Spleen (tissue), 11 donors: ENCODE results near the gene HDAC9. TPM values are rescaled to one million over a fixed set of nuclear protein-coding genes. Genes with fewer than 3 reads are reported as not detected.

Experiments used
- DNase-seq: peaks from one replicate; pipeline ENCODE4 v3.0.0-alpha.2; 2020
- H3K27ac ChIP-seq, 8 donors: fragments of 200-600 bp; sonication (generic) in 7 of 8; 1 replicate in 4 of 8; 2 replicates in 4 of 8; pipeline versions ENCODE4 v1.5.0 to v1.8.0; 2016 to 2021; ENCODE audit warnings: inconsistent platforms in 4 of 8, mild to moderate bottlenecking in 4 of 8, moderate library complexity in 1 of 8
- H3K27me3 ChIP-seq, 7 donors: fragments of 200-600 bp; sonication (generic) in 6 of 7; replicated peaks in 1 of 7; 1 replicate in 4 of 7; 2 replicates in 3 of 7; pipeline versions ENCODE4 v1.5.0 to v1.8.0; 2016 to 2021; ENCODE audit warnings: inconsistent platforms in 3 of 7, mild to moderate bottlenecking in 1 of 7
- H3K36me3 ChIP-seq, 6 donors: fragments of 200-600 bp; sonication (generic) in 5 of 6; 1 replicate in 4 of 6; 2 replicates in 2 of 6; pipeline versions ENCODE4 v1.5.0 to v1.8.0; 2016 to 2021; ENCODE audit warnings: inconsistent platforms in 2 of 6
- H3K4me1 ChIP-seq, 6 donors: fragments of 200-600 bp; sonication (generic) in 5 of 6; 1 replicate in 3 of 6; 2 replicates in 3 of 6; pipeline versions ENCODE4 v1.5.0 to v1.8.0; 2016 to 2021; ENCODE audit warnings: inconsistent platforms in 3 of 6
- H3K4me3 ChIP-seq, 8 donors: fragments of 200-600 bp; sonication (generic) in 7 of 8; 1 replicate in 4 of 8; 2 replicates in 4 of 8; pipeline versions ENCODE4 v1.5.0 to v1.8.0; 2016 to 2021; ENCODE audit warnings: inconsistent platforms in 4 of 8, mild to moderate bottlenecking in 4 of 8, moderate library complexity in 2 of 8
- H3K9me3 ChIP-seq, 8 donors: fragments of 200-600 bp; sonication (generic) in 7 of 8; 1 replicate in 4 of 8; 2 replicates in 4 of 8; pipeline versions ENCODE4 v1.5.0 to v1.8.0; 2016 to 2021; ENCODE audit warnings: inconsistent platforms in 4 of 8
- CTCF ChIP-seq, 11 experiments: fragments of 200-600 bp in 7 of 11; fragments of 450-650 bp in 4 of 11; sonication (generic) in 4 of 11; IDR thresholded peaks in 8 of 11; conservative IDR thresholded peaks in 3 of 11; 1 replicate in 7 of 11; 2 replicates in 4 of 11; pipeline versions ENCODE4 v1.4.0 to v1.8.0; 2016 to 2021; ENCODE audit warnings: antibody characterized with exemption in 11 of 11, inconsistent platforms in 4 of 11, mild to moderate bottlenecking in 1 of 11
- POLR2A ChIP-seq, 3 donors: fragments of 450-650 bp; IDR thresholded peaks; one replicate each; pipeline ENCODE4 v1.5.1; 2017; ENCODE audit warnings: antibody characterized with exemption in 3 of 3, mild to moderate bottlenecking in 1 of 3
- POLR2AphosphoS5 ChIP-seq, 3 donors: sonication (generic); formaldehyde crosslinking; IDR thresholded peaks; one replicate each; pipeline ENCODE4 v1.5.1; 2017; ENCODE audit warnings: antibody characterized with exemption in 3 of 3
- WGBS, 5 donors: extraction: QIAGEN DNeasy Blood & Tissue Kit in 3 of 5; methylation state at CpG; one replicate each; pipeline versions ENCODE4 v1.1.5 to v1.1.7; 2013 to 2018; 5-methylcytosine and 5-hydroxymethylcytosine counted together
- intact Hi-C: fragments of 100-400 bp; cut with DNase I; formaldehyde crosslinking; loops from one replicate; pipeline ENCODE4 v1.15.0; 2023; ENCODE audit warnings: low total_unique reads
- polyA plus RNA-seq, 3 donors: library from polyadenylated mRNA; stranded (reverse); fragments of 200-250 nt; gene quantifications; one replicate each; pipeline ENCODE4 v1.2.1, GENCODE V29; 2013
- total RNA-seq, 7 donors: library from RNA; depleted of rRNA in 3 of 7; stranded (reverse); fragments of >200 nt in 3 of 7; fragmentation: NEBNext Ultra II Directional in 4 of 7; extraction: Animal tissue kit (Norgen Biotek cat#: 25700) in 4 of 7; gene quantifications; one replicate each; pipeline versions ENCODE4 v1.1.0 to v1.2.1, GENCODE V29; 2016 to 2021
- donor health status: healthy with polysubstance abuse.
- donor health status: DM: no; HTN: no; CAD: no; lungs with moderate emphysema.
- donor health status: DM: no; HTN: no; CAD: no.
- donor health status: Bipolar disorder and iron deficiency.
- donor health status: healthy.
- donor health status: DM: no; HTN: no; CAD: no.
- donor health status: DM: yes; HTN: yes; CAD: no.

Gene HDAC9
- total and polyA plus RNA-seq, 10 donors = 15.9 to 100 (median 66.1) TPM

GRCh38 chr7:18820981-18821380, 325.4 kb downstream of the HDAC9 start:
- no peaks in the 10 kb centered on the region for H3K9me3 ChIP-seq
- intact Hi-C loops = no loop called here
- H3K4me3 ChIP-seq = no peak overlapping the region
- DNase-seq = no peak
- H3K27me3 ChIP-seq = no peaks in the 10 kb centered on the region
- WGBS, 5 donors = 86 to 94% (median 88%) methylated on average over 3 of the region's 3 CpGs
- H3K36me3 ChIP-seq = no peaks in the 10 kb centered on the region
- no peak for TF ChIP-seq POLR2AphosphoS5 (IDR thresholded peaks at IDR 0.05)
- no peak for TF ChIP-seq POLR2A (IDR thresholded peaks at IDR 0.05)
- TF ChIP-seq CTCF (IDR thresholded peaks at IDR 0.05 in 8 of 11, conservative IDR thresholded peaks at IDR 0.05 in 3 of 11) = no peak
- H3K4me1 ChIP-seq = no peaks in the 10 kb centered on the region
- no peak overlapping the region for H3K27ac ChIP-seq

GRCh38 chr7:18821554-18821953, 326.0 kb downstream of the HDAC9 start:
- Histone ChIP-seq H3K36me3 (no peaks in the 10 kb centered on the region), H3K27ac (no peak overlapping the region), H3K4me1 (no peaks in the 10 kb centered on the region), H3K27me3 (no peaks in the 10 kb centered on the region), H3K9me3 (no peaks in the 10 kb centered on the region), H3K4me3 (no peak overlapping the region)
- TF ChIP-seq POLR2A (IDR thresholded peaks at IDR 0.05) = no peak
- no peak for TF ChIP-seq POLR2AphosphoS5 (IDR thresholded peaks at IDR 0.05)
- TF ChIP-seq CTCF (IDR thresholded peaks at IDR 0.05 in 8 of 11, conservative IDR thresholded peaks at IDR 0.05 in 3 of 11) = no peak
- DNase-seq = no peak
- intact Hi-C loops = no loop called here

GRCh38 chr7:18824157-18824556, 328.6 kb downstream of the HDAC9 start:
- Histone ChIP-seq H3K27ac (no peak overlapping the region), H3K4me1 (no peaks in the 10 kb centered on the region), H3K27me3 (no peaks in the 10 kb centered on the region), H3K9me3 (no peaks in the 10 kb centered on the region), H3K4me3 (no peak overlapping the region), H3K36me3 (no peaks in the 10 kb centered on the region)
- WGBS, 5 donors = 83 to 97% (median 91%) methylated on average over 2 of the region's 2 CpGs
- TF ChIP-seq POLR2A (IDR thresholded peaks at IDR 0.05) (no peak), CTCF (IDR thresholded peaks at IDR 0.05 in 8 of 11, conservative IDR thresholded peaks at IDR 0.05 in 3 of 11) (no peak), POLR2AphosphoS5 (IDR thresholded peaks at IDR 0.05) (no peak)
- intact Hi-C loops = no loop called here
- no peak for DNase-seq

GRCh38 chr7:18828260-18828993, 332.9 kb downstream of the HDAC9 start:
- no peaks in the 10 kb centered on the region for H3K36me3 ChIP-seq
- 85 to 96% (median 92%) methylated on average over 6 of the region's 6 CpGs for WGBS, 5 donors
- no peaks in the 10 kb centered on the region for H3K9me3 ChIP-seq
- intact Hi-C loops = no loop called here
- no peaks in the 10 kb centered on the region for H3K27me3 ChIP-seq
- no peak for TF ChIP-seq POLR2AphosphoS5 (IDR thresholded peaks at IDR 0.05)
- TF ChIP-seq CTCF (IDR thresholded peaks at IDR 0.05 in 8 of 11, conservative IDR thresholded peaks at IDR 0.05 in 3 of 11) = no peak
- no peak for TF ChIP-seq POLR2A (IDR thresholded peaks at IDR 0.05)
- H3K4me3 ChIP-seq = no peak overlapping the region
- DNase-seq = no peak
- no peak overlapping the region for H3K27ac ChIP-seq
- no peaks in the 10 kb centered on the region for H3K4me1 ChIP-seq
